ENCODE measurements around the gene GPER1. TPM values are rescaled to one million over a fixed set of nuclear protein-coding genes. Genes with fewer than 3 reads are reported as not detected.

GPER1 gene
- polyA plus RNA-seq, 3 donors = 6.5 to 6.9 (median 6.7) TPM

- no peak for DNase-seq
Observed at GRCh38 chr7:1052031-1052818, 35.7 kb upstream of the GPER1 start.

- DNase-seq = no peak
Observed at GRCh38 chr7:1053002-1053411, 34.9 kb upstream of the GPER1 start.

GRCh38 chr7:1053816-1054370 is 34.0 kb upstream of the GPER1 start:
- DNase-seq = peak; percentile 57

GRCh38 chr7:1054438-1054837 is 33.5 kb upstream of the GPER1 start:
- no peak for DNase-seq

- DNase-seq = no peak
Observed at GRCh38 chr7:1054861-1055450, 33.0 kb upstream of the GPER1 start.

GRCh38 chr7:1055491-1055955 is 32.4 kb upstream of the GPER1 start:
- no peak for DNase-seq

- DNase-seq = no peak
Observed at GRCh38 chr7:1055956-1056784, 31.7 kb upstream of the GPER1 start.

GRCh38 chr7:1056785-1057410 is 31.0 kb upstream of the GPER1 start:
- DNase-seq = no peak

- DNase-seq = no peak
Observed at GRCh38 chr7:1057416-1058291, 30.3 kb upstream of the GPER1 start.

GRCh38 chr7:1058311-1058710 is 29.6 kb upstream of the GPER1 start:
- no peak for DNase-seq

- no peak for DNase-seq
Observed at GRCh38 chr7:1058821-1059199, 29.1 kb upstream of the GPER1 start.

GRCh38 chr7:1059200-1060091 is 28.5 kb upstream of the GPER1 start:
- peak; percentile 50 for DNase-seq

GRCh38 chr7:1060315-1061072 is 27.4 kb upstream of the GPER1 start:
- no peak for DNase-seq

- no peak for DNase-seq
Observed at GRCh38 chr7:1061180-1061579, 26.7 kb upstream of the GPER1 start.

GRCh38 chr7:1062296-1063294 is 25.3 kb upstream of the GPER1 start:
- no peak for DNase-seq

GRCh38 chr7:1063361-1063760 is 24.6 kb upstream of the GPER1 start:
- no peak for DNase-seq

- no peak for DNase-seq
Observed at GRCh38 chr7:1064581-1064980, 23.3 kb upstream of the GPER1 start.

GRCh38 chr7:1065263-1065584 is 22.7 kb upstream of the GPER1 start:
- no peak for DNase-seq

Data from renal pelvis (tissue), 4 donors.